Stimulated activated effector memory CD8-positive, alpha-beta T cell treated with anti-CD3 and anti-CD28 coated beads, Interleukin-12 subunit alpha, Interleukin-12 subunit beta, amount 100 ng/mL, for 72 hours (primary cell): ENCODE measurements around the gene METTL16.
"Not testable (repeated sequence)": the region's sequence is repeated elsewhere in the genome, so short reads cannot be mapped to it uniquely, and the experiment has no call there.

Experiments
- ATAC-seq: fragments of 150-1000 bp; cut with Tn5 transposase; 2 replicates; pipeline ENCODE4 v1.10.0; 2021
- DNase-seq, 2 donors: peaks; one replicate each; pipeline ENCODE4 v3.0.0; 2021 to 2022; ENCODE audit warnings: low spot score in 2 of 2
- H3K27ac Mint-ChIP-seq: one replicate; pipeline ENCODE4 v1.8.0; 2022; ENCODE audit warnings: mild to moderate bottlenecking, mixed read lengths
- H3K36me3 Mint-ChIP-seq: one replicate; pipeline ENCODE4 v1.8.0; 2022; ENCODE audit warnings: mild to moderate bottlenecking, mixed read lengths
- H3K4me1 Mint-ChIP-seq: one replicate; pipeline ENCODE4 v1.8.0; 2022; ENCODE audit warnings: mixed read lengths
- H3K4me3 Mint-ChIP-seq: one replicate; pipeline ENCODE4 v1.8.0; 2022; ENCODE audit warnings: mild to moderate bottlenecking, mixed read lengths
- H3K9me3 Mint-ChIP-seq: one replicate; pipeline ENCODE4 v1.8.0; 2022; ENCODE audit warnings: mixed read lengths

The METTL16 gene, protein sequence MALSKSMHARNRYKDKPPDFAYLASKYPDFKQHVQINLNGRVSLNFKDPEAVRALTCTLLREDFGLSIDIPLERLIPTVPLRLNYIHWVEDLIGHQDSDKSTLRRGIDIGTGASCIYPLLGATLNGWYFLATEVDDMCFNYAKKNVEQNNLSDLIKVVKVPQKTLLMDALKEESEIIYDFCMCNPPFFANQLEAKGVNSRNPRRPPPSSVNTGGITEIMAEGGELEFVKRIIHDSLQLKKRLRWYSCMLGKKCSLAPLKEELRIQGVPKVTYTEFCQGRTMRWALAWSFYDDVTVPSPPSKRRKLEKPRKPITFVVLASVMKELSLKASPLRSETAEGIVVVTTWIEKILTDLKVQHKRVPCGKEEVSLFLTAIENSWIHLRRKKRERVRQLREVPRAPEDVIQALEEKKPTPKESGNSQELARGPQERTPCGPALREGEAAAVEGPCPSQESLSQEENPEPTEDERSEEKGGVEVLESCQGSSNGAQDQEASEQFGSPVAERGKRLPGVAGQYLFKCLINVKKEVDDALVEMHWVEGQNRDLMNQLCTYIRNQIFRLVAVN

GRCh38 chr17:2511462-2512369 lies at the start of gene METTL16:
Gene METTL16, minus strand, starts transcription at chr17:2511888. Its CDS starts 9,557 bp downstream, at chr17:2502331.
- Mint-ChIP-seq H3K4me1 (peaks cover 13% of the 10 kb centered on the region), H3K27ac (no peak within 1 kb of the TSS), H3K36me3 (peaks cover 15% of the 10 kb centered on the region), H3K4me3 (no peak within 1 kb of the TSS), H3K9me3 (no peaks in the 10 kb centered on the region)
- ATAC-seq (peak; percentile 99), DNase-seq (peak; percentile 90 to 97)

DNA sequence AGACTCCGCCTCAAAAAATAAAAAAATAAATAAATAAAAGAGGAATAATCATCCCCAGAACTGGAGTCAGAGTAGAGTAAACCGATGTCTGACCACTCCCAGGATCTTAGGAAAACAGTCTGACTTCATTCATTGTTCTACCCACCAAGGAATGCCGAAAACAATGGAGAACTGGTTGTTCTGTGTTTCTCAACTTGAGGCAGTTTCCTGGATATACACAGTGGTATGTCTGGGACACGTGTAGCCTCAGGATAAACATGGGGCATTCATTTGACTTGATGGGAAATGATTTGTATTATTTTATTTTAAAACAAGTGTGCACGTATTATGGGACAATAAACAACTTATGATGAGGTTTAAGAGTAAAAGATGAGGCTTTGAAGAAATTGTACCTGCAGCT lies 49.0 kb upstream of the METTL16 start:
- no peak overlapping the region for H3K27ac Mint-ChIP-seq
- no peak overlapping the region for H3K4me3 Mint-ChIP-seq
- H3K4me1 Mint-ChIP-seq = peaks cover 6% of the 10 kb centered on the region
- no peak for ATAC-seq
- no peak for DNase-seq
- no peaks in the 10 kb centered on the region for H3K36me3 Mint-ChIP-seq
- no peaks in the 10 kb centered on the region for H3K9me3 Mint-ChIP-seq

DNA sequence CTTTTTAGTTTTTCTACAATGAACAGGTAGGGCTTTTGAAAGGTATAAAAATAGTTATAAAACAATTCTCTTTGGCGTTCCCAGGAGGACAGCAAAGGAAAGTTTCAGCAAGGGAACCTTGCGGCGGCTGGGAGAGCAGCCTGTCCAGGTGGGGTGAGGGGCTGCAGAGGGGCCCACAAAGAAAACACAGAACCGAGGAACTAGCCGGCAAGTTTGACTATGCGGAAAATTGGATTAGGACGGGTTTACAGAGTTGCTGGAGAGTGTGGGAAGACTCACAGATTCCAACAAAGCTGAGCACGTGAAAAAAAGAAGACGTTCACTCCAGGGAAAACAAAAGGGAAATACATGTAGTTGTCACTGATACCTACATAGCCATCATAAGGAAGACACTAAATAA lies 40.2 kb upstream of the METTL16 start:
- Mint-ChIP-seq H3K4me3 (no peak overlapping the region), H3K27ac (no peak overlapping the region), H3K4me1 (no peaks in the 10 kb centered on the region), H3K9me3 (no peaks in the 10 kb centered on the region), H3K36me3 (no peaks in the 10 kb centered on the region)
- ATAC-seq (no peak), DNase-seq (no peak)

DNA sequence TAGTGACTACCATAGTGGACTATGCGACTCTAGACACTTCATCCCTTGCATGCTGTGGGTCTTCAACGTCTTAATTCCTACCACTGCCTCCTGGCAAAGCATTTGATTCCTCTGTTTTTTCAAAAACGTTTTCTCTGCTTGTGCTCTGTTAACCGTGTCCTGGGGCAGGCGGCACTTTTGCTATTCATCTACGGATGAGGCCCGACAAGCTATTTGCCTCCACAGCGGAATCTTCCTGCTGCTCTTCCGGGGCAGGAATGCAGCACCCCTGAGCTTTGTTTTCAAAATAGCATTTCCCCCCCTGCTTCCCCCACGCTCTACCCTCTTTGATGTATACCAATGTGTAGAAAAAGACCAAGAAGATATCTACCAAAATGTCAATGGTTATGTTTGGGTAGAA lies 39.8 kb upstream of the METTL16 start:
- H3K9me3 Mint-ChIP-seq = no peaks in the 10 kb centered on the region
- H3K36me3 Mint-ChIP-seq = no peaks in the 10 kb centered on the region
- H3K4me1 Mint-ChIP-seq = no peaks in the 10 kb centered on the region
- H3K27ac Mint-ChIP-seq = no peak overlapping the region
- ATAC-seq (no peak), DNase-seq (no peak)
- no peak overlapping the region for H3K4me3 Mint-ChIP-seq

- no peaks in the 10 kb centered on the region for H3K9me3 Mint-ChIP-seq
- H3K36me3 Mint-ChIP-seq = no peaks in the 10 kb centered on the region
- H3K4me1 Mint-ChIP-seq = no peaks in the 10 kb centered on the region
- H3K4me3 Mint-ChIP-seq = no peak overlapping the region
- no peak overlapping the region for H3K27ac Mint-ChIP-seq
- DNase-seq (no peak), ATAC-seq (no peak)
Observed at GRCh38 chr17:2549392-2550211, 37.9 kb upstream of the METTL16 start.

- not testable (repeated sequence) for DNase-seq, ATAC-seq, H3K4me1 Mint-ChIP-seq, H3K9me3 Mint-ChIP-seq, H3K27ac Mint-ChIP-seq, H3K36me3 Mint-ChIP-seq, H3K4me3 Mint-ChIP-seq
Observed at GRCh38 chr17:2548026-2548425, 36.3 kb upstream of the METTL16 start.

GRCh38 chr17:2547176-2547575 lies 35.5 kb upstream of the METTL16 start:
- DNase-seq = no peak
- no peak for ATAC-seq
- H3K9me3 Mint-ChIP-seq = no peaks in the 10 kb centered on the region
- no peak overlapping the region for H3K27ac Mint-ChIP-seq
- H3K4me1 Mint-ChIP-seq = no peaks in the 10 kb centered on the region
- no peak overlapping the region for H3K4me3 Mint-ChIP-seq
- H3K36me3 Mint-ChIP-seq = no peaks in the 10 kb centered on the region

GRCh38 chr17:2545393-2545792 lies 33.7 kb upstream of the METTL16 start:
- H3K27ac Mint-ChIP-seq = peak overlapping the region; percentile 32
- ATAC-seq = no peak
- no peaks in the 10 kb centered on the region for H3K9me3 Mint-ChIP-seq
- H3K36me3 Mint-ChIP-seq = no peaks in the 10 kb centered on the region
- H3K4me1 Mint-ChIP-seq = no peaks in the 10 kb centered on the region
- H3K4me3 Mint-ChIP-seq = no peak overlapping the region
- DNase-seq = no peak

- peak; percentile 54 for ATAC-seq
- H3K36me3 Mint-ChIP-seq = no peaks in the 10 kb centered on the region
- no peak overlapping the region for H3K27ac Mint-ChIP-seq
- H3K9me3 Mint-ChIP-seq = no peaks in the 10 kb centered on the region
- H3K4me1 Mint-ChIP-seq = no peaks in the 10 kb centered on the region
- no peak overlapping the region for H3K4me3 Mint-ChIP-seq
- DNase-seq = no peak
Observed at GRCh38 chr17:2542456-2542855, 30.8 kb upstream of the METTL16 start.

- no peak for DNase-seq
- H3K4me1 Mint-ChIP-seq = no peaks in the 10 kb centered on the region
- no peak for ATAC-seq
- H3K27ac Mint-ChIP-seq = no peak overlapping the region
- H3K9me3 Mint-ChIP-seq = no peaks in the 10 kb centered on the region
- no peak overlapping the region for H3K4me3 Mint-ChIP-seq
- no peaks in the 10 kb centered on the region for H3K36me3 Mint-ChIP-seq
Observed at GRCh38 chr17:2542056-2542455, 30.4 kb upstream of the METTL16 start.

- not testable (repeated sequence) for H3K4me3 Mint-ChIP-seq, H3K27ac Mint-ChIP-seq, ATAC-seq, H3K36me3 Mint-ChIP-seq, H3K4me1 Mint-ChIP-seq, H3K9me3 Mint-ChIP-seq, DNase-seq
Observed at GRCh38 chr17:2537579-2537978, 25.9 kb upstream of the METTL16 start.

DNA sequence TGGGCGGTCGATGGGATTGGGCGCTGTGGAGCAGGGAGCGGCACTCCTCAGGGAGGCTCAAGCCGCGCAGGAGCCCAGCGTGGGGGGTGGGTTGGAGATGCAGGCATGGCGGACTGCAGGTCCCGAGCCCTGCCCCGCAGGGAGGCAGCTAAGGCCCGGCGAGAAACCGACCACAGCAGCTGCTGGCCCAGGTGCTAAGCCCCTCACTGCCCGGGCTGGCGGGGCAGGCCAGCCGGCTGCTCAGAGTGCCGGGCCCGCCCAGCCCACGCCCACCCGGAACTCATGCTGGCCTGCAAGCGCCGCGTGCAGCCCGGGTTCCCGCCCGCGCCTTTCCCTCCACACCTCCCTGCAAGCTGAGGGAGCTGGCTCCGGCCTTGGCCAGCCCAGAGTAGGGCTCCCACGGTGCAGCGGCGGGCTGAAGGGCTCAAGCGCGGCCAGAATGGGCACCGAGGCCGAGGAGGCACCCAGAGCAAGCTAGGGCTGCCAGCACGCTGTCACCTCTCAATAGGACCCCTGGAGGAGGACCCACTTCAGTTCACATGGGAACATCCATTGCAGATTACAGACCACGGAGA lies 20.5 kb upstream of the METTL16 start:
- peaks cover 9% of the 10 kb centered on the region for H3K4me1 Mint-ChIP-seq
- H3K36me3 Mint-ChIP-seq = no peaks in the 10 kb centered on the region
- H3K9me3 Mint-ChIP-seq = no peaks in the 10 kb centered on the region
- no peak overlapping the region for H3K27ac Mint-ChIP-seq
- H3K4me3 Mint-ChIP-seq = no peak overlapping the region
- ATAC-seq = no peak
- no peak for DNase-seq

DNA sequence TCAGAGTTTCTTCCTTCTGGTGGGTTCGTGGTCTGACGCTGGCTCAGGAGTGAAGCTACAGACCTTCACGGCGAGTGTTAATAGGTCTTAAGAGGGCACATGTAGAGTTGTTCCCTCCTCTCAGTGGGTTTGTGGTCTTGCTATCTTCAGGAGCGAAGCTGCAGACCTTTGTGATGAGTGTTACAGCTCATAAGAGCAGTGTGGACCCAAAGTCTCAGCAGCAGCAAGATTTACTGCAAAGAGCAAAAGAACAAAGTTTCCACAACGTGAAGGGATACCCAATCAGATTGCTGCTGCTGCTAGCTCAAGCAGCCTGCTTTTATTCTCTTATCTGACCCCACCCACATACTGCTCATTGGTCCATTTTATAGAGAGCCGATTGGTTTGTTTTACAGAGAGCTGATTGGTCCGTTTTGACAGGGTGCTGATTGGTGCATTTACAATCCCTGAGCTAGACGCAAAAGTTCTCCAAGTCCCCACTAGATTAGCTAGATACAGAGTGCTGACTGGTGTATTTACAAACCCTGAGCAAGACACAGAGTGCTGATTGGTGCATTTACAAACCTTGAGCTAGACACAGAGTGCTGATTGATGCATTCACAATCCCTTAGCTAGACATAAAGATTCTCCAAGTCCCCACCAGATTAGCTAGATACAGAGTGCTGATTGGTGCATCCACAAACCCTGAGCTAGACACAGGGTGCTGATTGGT lies 19.7 kb upstream of the METTL16 start:
- H3K4me3 Mint-ChIP-seq = peak overlapping the region; percentile 58
- H3K36me3 Mint-ChIP-seq, H3K9me3 Mint-ChIP-seq, H3K4me1 Mint-ChIP-seq: not testable (repeated sequence)
- DNase-seq (peak in 1 of 2 donors; percentile 51), ATAC-seq (peak; percentile 81)
- H3K27ac Mint-ChIP-seq = peak overlapping the region; percentile 83

DNA sequence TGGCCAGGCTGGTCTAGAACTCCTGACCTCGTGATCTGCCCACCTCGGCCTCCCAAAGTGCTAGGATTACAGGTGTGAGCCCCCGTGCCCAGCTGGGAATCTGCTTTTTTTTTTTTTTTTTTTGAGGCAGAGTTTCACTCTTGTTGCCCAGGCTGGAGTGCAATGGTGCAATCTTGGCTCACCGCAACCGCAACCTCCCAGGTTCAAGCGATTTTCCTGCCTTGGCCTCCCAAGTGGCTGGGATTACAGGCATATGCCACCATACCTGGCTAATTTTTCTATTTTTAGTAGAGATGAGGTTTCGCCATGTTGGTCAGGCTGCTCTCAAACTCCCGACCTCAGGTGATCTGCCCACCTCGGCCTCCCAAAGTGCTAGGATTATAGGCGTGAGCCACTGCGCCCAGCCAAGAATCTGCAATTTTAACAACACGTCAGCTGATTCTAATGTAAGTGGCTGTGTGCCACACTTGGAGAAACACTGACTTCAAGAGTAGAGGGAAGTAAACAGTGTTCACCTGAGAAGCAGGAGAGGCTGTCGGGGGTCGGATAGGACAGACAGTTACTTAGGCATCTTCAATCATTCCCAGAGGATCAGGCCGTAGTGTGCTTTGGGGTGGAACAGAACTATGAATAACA lies 10.2 kb upstream of the METTL16 start:
- DNase-seq, H3K36me3 Mint-ChIP-seq, H3K4me3 Mint-ChIP-seq, H3K27ac Mint-ChIP-seq, H3K4me1 Mint-ChIP-seq, ATAC-seq, H3K9me3 Mint-ChIP-seq: not testable (repeated sequence)
